ENCODE data around the gene CIB4.
A peak's percentile ranks its signal among the peaks of the same experiment; 100 is the strongest.

The CIB4 gene

DNA sequence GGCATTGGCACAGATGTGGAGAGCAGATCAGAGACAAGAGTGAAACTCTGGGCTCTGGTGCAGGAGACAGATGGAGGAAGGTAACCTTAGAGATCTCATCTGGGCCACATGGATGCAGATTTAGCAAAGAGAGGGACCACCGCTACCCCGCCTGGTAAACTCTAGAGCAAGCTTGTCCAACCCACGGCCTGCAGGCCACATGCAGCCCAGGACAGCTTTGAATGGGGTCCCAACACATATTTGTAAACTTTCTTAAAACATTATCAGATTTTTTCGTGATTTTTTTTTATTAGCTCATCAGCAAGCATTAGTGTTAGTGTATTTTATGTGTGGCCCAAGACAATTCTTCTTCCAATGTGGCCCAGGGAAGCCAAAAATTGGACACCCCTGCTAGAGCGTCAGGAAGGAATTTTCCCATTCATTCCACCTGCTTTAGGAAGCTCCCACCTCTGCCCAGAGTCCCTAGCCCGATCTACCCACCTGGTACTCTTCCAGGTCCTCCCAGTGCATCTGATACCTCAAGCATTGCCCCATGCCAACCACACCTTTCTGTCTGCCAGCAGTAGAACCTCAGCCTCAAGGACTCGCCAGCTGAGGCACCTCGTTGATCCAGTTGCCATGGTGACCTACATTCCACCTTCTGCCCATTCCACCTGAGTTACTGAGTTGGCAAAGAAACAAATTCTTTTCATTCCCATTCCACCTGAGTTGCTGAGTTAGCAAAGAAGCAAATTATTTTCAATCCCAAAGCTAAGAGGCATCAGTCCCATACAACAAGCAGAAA, at the start of gene CIB4:
Gene CIB4 (minus strand): TSS at position 586 of the 784 bp plus-strand sequence. CDS start 52 bp downstream, at position 534.
- ATAC-seq, result no peak
- H3K4me1 Mint-ChIP-seq, result peaks cover 5% of the 10 kb centered on the region
- H3K9me3 Mint-ChIP-seq, result no peaks in the 10 kb centered on the region
- H3K27me3 Mint-ChIP-seq, result peaks cover 34% of the 10 kb centered on the region
- no peak within 1 kb of the TSS for H3K4me3 Mint-ChIP-seq
- H3K27ac Mint-ChIP-seq, result peak within 1 kb of the TSS; percentile 49 to 52
- no peak for DNase-seq

DNA sequence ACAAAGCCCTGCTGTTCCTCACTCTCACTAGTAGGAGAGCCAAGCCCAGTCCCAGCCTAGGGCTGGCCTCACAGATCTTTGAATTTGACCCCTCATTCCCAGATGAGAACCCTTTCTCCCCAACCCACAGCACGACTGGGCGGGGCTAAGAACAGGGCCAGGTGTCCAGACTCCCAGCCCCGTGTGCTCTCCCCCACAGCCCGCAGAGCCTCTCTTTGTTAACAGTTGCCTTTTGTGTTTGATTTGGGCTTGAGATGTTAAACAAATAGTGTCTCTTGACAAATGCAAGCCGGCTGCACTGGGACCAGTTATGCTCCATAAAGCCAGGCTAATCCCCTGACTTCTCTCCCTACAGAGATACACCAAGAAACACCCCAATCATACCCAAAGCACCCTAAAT, 46.6 kb upstream of the CIB4 start:
- H3K27ac Mint-ChIP-seq, result no peak overlapping the region
- H3K4me3 Mint-ChIP-seq, result no peak overlapping the region
- H3K4me1 Mint-ChIP-seq, result peaks cover 5% of the 10 kb centered on the region
- ATAC-seq (no peak), DNase-seq (no peak)
- no peaks in the 10 kb centered on the region for H3K9me3 Mint-ChIP-seq
- H3K27me3 Mint-ChIP-seq, result peaks cover 76% of the 10 kb centered on the region

DNA sequence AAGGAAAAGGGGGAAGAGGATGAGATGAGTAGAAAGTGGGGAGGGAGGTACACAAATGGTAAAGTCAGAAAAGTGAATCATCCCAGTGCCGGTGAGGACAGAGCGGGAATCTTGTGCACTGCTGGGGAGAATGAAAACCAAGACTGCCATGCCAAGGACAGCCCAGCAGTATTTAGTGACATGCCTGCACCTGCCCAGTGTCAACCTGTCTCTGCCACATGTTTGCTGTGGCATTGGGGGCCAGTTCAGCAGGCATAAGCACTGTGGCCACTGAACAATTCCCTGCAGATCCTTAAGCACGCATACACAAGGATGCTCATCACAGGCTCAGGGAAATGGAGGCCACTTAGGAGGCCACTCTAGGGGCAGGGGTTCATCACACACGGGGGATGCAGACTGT, 46.2 kb upstream of the CIB4 start:
- Mint-ChIP-seq H3K27me3 (peaks cover 78% of the 10 kb centered on the region), H3K4me1 (peaks cover 5% of the 10 kb centered on the region), H3K27ac (no peak overlapping the region), H3K9me3 (no peaks in the 10 kb centered on the region), H3K4me3 (no peak overlapping the region)
- DNase-seq (no peak), ATAC-seq (no peak)

DNA sequence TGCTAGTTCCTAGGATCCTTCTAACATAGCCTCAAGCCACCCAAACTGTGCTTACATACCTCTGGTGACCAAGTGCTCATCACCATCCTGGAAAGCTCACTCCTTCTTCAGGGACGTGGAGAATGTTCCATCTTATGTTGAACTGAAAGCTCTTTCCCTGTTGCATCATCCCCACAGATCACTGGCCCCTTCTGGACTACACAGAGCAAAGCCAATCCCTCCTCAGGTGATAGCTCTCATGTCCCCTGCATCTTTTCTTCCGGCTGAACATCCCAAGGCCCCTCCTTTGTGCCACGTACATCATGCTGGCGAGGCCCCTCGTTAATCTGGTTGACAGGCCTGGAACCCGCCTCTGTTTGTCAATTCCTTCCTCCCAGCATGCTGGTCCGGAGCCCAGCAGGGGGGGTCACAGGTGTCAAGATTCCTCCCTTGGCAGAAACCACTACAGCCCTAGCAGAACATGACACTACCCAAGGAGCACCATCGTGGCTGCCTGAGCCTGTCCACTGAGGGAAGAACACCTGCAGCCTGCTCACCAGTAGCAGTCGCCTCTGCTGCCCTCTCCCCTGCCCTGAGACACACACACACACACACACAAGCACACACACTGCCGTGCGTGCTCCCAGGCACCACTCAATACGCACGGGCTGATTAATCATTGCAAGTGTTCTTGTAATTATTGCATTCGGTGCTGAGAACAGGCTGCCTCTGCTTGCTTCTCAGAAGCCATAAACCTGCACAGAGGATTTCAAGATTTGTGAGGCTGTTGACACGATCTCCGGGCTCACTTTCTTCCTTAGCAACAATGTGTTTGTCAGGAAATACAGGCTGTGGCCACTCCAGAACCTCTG, 45.0 kb upstream of the CIB4 start:
- DNase-seq, result no peak
- Mint-ChIP-seq H3K27me3 (peaks cover 71% of the 10 kb centered on the region), H3K27ac (no peak overlapping the region), H3K9me3 (no peaks in the 10 kb centered on the region), H3K4me1 (peaks cover 5% of the 10 kb centered on the region), H3K4me3 (no peak overlapping the region)
- ATAC-seq, result no peak

DNA sequence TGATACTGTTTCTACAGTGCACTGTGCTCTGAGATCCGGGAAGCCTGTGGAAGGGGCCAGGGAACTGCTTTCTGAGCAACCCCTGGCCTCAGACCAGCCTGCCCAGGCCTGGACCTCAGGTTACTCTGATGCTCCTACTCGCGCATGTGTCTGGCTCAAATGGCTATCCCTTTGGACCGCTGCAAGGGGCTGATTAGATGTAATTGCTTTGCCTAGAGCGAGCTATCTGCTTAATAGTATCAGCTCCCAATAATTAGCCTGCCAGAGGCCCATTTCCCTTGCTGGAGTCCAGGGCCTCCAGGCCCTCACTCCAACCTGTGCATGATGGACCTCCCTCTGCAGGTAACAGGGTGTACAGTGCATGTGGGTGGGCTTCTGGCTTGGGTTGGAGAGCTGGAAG, 44.2 kb upstream of the CIB4 start:
- H3K27me3 Mint-ChIP-seq, result peaks cover 62% of the 10 kb centered on the region
- no peaks in the 10 kb centered on the region for H3K9me3 Mint-ChIP-seq
- DNase-seq, result no peak
- peaks cover 5% of the 10 kb centered on the region for H3K4me1 Mint-ChIP-seq
- no peak overlapping the region for H3K27ac Mint-ChIP-seq
- no peak for ATAC-seq
- no peak overlapping the region for H3K4me3 Mint-ChIP-seq

DNA sequence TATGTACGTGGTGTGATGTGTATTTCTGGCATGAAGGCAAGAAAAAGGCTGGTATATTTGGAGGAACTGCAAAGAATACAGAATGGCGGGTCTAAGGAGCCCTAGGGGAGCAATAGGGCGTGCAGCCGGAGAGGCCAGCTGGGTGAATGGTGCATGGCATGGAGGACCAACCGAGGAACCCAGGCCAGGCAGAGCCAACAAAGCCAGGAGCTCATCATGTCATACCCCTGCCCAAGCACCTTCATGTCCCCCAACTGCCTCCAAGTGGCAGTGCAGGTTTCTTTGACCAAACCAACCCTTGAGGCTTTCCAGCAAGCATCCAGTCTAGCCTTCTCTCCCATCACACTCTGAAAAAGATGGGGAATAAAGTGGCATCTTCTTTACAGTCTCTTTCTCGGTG, 42.4 kb upstream of the CIB4 start:
- peaks cover 5% of the 10 kb centered on the region for H3K4me1 Mint-ChIP-seq
- no peaks in the 10 kb centered on the region for H3K9me3 Mint-ChIP-seq
- no peak overlapping the region for H3K4me3 Mint-ChIP-seq
- no peak for ATAC-seq
- no peak for DNase-seq
- H3K27ac Mint-ChIP-seq, result no peak overlapping the region
- peaks cover 56% of the 10 kb centered on the region for H3K27me3 Mint-ChIP-seq

DNA sequence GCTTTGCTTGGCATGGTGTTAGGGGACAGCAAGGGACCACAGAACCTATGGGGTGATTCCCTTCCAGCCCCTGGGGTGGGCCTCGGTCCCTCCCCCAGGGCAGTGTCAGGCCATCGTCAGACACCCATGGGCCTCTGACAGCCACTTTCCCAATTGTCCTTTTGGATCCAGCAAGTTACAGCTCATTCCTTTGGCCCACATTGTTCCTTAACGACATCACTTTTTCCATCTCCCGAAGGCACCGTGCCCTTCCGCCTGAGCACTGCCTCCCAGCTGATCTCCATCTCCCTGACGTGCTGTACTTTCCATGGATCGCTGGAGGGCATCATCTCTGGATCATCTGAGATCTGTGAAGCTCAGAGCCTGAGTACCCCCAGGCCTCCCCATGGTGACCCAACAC, 41.0 kb upstream of the CIB4 start:
- no peaks in the 10 kb centered on the region for H3K9me3 Mint-ChIP-seq
- H3K27ac Mint-ChIP-seq, result no peak overlapping the region
- peaks cover 5% of the 10 kb centered on the region for H3K4me1 Mint-ChIP-seq
- H3K4me3 Mint-ChIP-seq, result no peak overlapping the region
- ATAC-seq, result no peak
- peaks cover 41% of the 10 kb centered on the region for H3K27me3 Mint-ChIP-seq
- DNase-seq, result no peak

DNA sequence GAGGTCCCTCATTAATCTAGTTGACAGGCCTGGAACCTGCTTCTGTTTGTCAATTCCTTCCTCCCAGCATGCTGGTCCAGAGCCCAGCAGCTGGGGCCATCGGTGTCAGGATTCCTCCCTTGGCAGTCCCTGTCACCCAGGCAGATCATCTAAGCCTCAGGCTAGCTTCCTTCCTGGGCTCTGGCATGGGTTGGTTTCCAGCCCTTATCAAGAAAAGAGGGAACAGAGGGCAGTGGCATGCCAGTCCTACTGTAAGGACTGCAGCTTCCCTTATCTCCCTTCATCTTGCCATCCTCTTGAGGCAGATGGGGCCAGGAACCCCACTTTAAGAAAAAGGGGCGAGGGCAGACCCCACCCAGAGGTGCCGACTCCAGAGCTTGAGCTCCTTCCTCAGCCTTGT, 40.5 kb upstream of the CIB4 start:
- Mint-ChIP-seq H3K4me3 (no peak overlapping the region), H3K27ac (no peak overlapping the region), H3K9me3 (no peaks in the 10 kb centered on the region), H3K4me1 (peaks cover 5% of the 10 kb centered on the region), H3K27me3 (peaks cover 36% of the 10 kb centered on the region)
- DNase-seq, result no peak
- no peak for ATAC-seq

DNA sequence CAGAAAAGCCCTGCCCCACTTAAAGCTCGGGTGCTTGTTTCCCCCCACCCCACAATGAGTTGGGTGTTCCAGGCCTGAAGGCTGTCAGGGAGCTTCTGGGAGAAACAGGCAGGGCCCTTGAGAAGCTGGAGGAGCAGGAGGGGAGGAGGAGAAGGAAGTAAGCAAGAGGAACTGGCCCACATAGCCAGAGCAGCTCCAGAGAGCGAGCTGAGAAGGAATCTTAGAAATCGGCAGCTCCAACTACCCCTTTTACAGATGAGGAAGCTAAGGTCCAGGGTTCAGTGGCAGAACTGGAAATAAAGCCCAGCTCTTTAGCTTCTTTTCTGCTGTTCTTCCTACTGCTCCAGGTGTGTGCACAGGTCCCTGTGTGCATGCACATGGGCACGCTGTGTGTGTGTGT, 38.7 kb upstream of the CIB4 start:
- no peak for ATAC-seq
- no peak for DNase-seq
- Mint-ChIP-seq H3K4me1 (no peaks in the 10 kb centered on the region), H3K4me3 (no peak overlapping the region), H3K9me3 (no peaks in the 10 kb centered on the region), H3K27me3 (peaks cover 28% of the 10 kb centered on the region), H3K27ac (no peak overlapping the region)

DNA sequence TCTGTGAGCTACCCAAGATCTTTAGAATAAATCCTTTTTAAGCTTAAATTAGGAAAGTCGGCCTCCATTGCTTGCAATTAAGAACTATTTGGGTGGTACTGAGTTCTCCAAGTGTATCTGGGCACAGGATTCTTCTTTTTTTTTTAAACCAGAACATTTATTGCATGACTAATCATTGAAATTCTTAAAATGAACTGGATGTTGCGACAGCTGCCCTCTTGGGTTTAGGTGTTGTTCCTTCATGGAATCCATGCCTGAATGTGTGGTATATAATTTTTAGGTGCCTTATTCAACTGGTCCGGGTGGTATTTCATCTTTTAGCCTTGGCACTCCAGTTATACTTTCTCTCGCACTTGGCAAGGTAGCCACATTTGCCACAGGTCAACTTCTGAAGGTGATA, 36.9 kb upstream of the CIB4 start:
- H3K4me3 Mint-ChIP-seq, result no peak overlapping the region
- no peak for ATAC-seq

DNA sequence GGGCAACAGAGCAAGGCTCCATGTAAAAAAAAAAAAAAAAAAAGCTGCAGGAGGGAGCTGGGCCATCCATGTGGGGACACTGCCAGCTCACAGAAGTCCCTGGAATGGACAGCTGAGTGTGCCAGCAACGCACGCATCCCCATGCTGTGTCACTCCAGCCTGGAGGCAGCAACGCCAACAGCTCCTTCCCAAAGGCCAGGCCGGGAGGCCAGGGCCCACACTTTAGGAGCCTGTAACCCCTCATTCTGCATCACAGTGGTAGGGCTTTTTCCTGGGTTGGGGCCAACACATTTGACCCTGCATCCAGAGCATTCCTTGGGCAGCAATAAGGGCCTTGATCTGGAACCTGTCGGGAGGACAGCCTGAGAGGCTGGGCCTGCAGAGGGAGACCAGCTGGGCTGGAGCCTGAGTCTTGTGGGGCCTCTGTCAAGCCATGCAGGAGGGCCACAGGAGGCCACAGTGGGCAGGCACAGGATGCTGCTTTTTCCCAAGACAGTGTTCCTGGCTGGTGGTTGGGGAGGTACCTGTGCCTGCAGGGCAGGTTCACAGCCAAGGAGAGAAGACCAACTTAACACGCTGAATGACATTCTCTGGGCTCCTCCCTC, 34.6 kb upstream of the CIB4 start:
- no peak for ATAC-seq
- DNase-seq, result no peak
- Mint-ChIP-seq H3K4me1 (no peaks in the 10 kb centered on the region), H3K9me3 (no peaks in the 10 kb centered on the region), H3K27ac (no peak overlapping the region), H3K4me3 (no peak overlapping the region), H3K27me3 (peaks cover 35% of the 10 kb centered on the region)

More for the DNA sequence above, 36.9 kb upstream of the CIB4 start:
- peaks cover 33% of the 10 kb centered on the region for H3K27me3 Mint-ChIP-seq
- peak overlapping the region in 1 of 2 donors; percentile 4 for H3K27ac Mint-ChIP-seq
- no peaks in the 10 kb centered on the region for H3K4me1 Mint-ChIP-seq
- no peak for DNase-seq
- no peaks in the 10 kb centered on the region for H3K9me3 Mint-ChIP-seq

DNA sequence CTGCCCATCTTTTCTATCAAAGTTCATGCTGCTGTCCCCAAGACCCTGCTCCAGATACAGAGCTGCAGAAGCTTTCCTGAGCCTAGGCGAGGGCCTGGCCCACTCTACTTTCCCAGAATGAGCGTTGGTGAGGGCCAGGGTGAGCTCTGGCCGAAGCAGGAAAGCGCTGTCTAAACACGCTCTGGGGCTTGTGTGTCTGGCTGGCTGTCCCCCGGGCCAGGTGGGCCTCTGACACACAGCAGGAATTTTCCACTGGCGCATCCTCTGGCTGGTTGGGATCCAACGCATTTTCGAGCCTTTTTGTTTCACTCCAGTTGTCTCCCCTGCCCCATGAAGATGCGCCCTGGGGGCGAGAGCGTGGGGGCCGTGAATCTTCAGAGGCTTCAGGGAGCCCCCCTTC, 33.6 kb upstream of the CIB4 start:
- Mint-ChIP-seq H3K9me3 (no peaks in the 10 kb centered on the region), H3K27me3 (peaks cover 44% of the 10 kb centered on the region), H3K27ac (no peak overlapping the region), H3K4me3 (no peak overlapping the region), H3K4me1 (no peaks in the 10 kb centered on the region)
- DNase-seq, result no peak
- no peak for ATAC-seq

DNA sequence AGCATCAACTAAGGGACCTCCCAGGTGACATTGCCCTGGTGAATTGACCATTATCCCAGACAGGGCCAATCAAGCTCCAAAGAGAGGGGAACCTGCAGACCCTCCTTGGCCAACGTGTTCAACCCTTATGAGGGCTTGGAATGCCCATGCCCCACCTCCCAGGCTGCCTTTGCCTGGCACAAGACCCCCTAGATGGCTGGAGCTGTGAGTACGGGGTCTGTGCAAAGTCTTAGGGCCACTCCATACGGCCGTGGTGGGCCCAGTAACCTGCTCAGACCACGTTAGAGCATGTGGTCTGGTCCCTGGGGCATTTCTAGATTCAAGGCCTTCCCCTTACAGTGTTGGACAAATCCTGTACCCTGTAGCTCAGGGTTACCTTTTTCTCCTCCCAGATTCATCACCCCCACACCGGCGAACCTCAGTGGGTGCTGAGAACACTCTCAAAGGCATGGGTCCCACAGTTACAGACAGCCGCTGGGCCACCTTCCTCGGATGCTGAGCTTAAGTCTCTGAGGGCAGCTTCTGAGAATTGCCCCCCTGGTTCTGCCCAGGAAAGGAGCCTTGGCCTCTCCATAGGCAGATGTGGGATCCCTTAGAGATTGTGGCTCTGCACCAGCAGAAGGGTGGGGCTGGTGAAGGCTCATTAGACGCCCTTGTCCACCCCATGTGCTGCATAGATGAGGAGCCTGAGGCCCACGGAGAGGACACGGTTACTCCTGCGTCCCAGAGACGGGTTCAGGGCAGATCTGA, 33.0 kb upstream of the CIB4 start:
- Mint-ChIP-seq H3K27me3 (peaks cover 44% of the 10 kb centered on the region), H3K27ac (no peak overlapping the region), H3K9me3 (no peaks in the 10 kb centered on the region), H3K4me3 (no peak overlapping the region), H3K4me1 (no peaks in the 10 kb centered on the region)
- DNase-seq, result no peak
- no peak for ATAC-seq

DNA sequence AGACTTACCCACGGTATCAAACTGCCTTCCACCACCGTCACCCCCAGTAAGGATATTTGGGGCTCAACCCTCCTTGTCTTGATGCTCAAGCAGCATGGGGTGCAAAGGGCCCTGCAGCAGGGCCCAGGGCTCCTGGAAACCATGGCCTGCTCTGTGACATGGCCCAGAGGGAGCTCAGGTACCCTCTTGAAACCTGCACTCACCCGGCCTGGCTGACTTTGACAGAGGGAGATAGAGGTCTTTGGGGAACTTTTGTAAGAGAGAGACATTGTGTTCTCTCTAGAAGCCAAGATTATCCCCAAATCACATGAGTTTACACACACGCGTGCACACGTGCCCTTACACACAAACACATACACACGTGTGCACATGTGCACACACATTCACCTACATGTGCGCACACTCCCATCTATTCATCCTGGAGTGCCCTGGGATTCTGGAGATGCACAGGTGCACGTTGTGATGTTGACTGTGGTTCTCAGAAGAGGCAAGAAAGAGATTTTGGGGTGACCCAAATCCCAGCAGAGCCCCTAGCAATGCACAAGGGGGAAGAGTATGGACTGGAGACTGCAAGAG, 31.7 kb upstream of the CIB4 start:
- Mint-ChIP-seq H3K27me3 (peaks cover 52% of the 10 kb centered on the region), H3K27ac (no peak overlapping the region), H3K4me3 (no peak overlapping the region)

DNA sequence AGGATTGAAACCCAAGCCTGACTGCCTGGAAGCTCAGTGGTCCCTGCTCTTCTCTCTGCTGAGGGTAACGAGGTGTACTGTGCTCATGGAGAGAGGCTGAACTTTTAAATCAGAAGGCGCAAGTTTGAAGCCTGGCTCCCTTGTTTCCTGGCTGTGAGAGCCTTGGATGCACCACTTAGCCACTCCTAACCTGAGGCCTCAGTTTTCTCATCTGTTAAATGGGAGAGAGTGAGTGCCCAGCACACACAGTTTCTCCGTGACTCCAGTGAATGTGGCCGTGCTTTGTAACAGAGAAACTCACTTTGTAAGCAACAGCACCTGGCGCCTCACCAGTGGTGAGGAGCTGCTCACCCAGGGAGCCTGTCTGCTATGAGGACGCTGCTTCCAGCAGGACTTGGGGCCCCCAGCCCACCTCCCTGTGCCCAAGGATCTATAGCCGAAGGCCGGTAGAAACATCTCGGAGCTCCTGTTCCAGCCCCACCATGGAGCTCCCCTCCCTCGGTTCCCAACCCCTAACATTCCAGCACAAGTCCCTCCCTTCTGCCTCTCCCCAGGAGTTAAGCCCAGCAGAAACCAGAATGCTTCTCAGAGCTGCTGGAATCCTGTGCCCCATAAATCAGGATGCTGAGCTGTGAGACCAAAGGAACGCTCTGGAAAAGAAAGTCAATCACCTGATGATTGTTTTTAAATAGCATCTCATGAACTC, 31.1 kb upstream of the CIB4 start:
- Mint-ChIP-seq H3K9me3 (no peaks in the 10 kb centered on the region), H3K4me3 (no peak overlapping the region), H3K27me3 (peaks cover 56% of the 10 kb centered on the region), H3K27ac (no peak overlapping the region), H3K4me1 (no peaks in the 10 kb centered on the region)
- DNase-seq, result no peak
- ATAC-seq, result no peak

More for the DNA sequence above, 31.7 kb upstream of the CIB4 start:
- DNase-seq (no peak), ATAC-seq (no peak)
- Mint-ChIP-seq H3K4me1 (no peaks in the 10 kb centered on the region), H3K9me3 (no peaks in the 10 kb centered on the region)

All from stimulated activated naive CD8-positive, alpha-beta T cell treated with anti-CD3 and anti-CD28 coated beads, Interleukin-15, amount 100 ng/mL, for 72 hours (primary cell).